Testis (tissue), 3 donors: ENCODE measurements around the gene GCLM. TPM values are rescaled to one million over a fixed set of nuclear protein-coding genes. Genes with fewer than 3 reads are reported as not detected.

Experiments
- DNase-seq: peaks from one replicate; pipeline ENCODE4 v3.0.0-alpha.2; 2019
- H3K27ac ChIP-seq, 2 donors: fragments of 200-600 bp; sonication (generic); one replicate each; pipeline ENCODE4 v1.5.1; 2019
- H3K27me3 ChIP-seq: fragments of 200-600 bp; sonication (generic); one replicate; pipeline ENCODE4 v1.5.1; 2019
- H3K36me3 ChIP-seq: fragments of 200-600 bp; sonication (generic); one replicate; pipeline ENCODE4 v1.5.1; 2017; ENCODE audit warnings: low read depth; ENCODE audit errors: missing control alignments
- H3K4me1 ChIP-seq: fragments of 200-600 bp; sonication (generic); one replicate; pipeline ENCODE4 v1.5.1; 2019
- H3K4me3 ChIP-seq, 2 donors: fragments of 200-600 bp; sonication (generic); one replicate each; pipeline ENCODE4 v1.5.1; 2017 to 2019
- H3K9me3 ChIP-seq: fragments of 200-600 bp; sonication (generic); one replicate; pipeline ENCODE4 v1.5.1; 2017
- POLR2A ChIP-seq: fragments of 450-650 bp; IDR thresholded peaks from one replicate; pipeline ENCODE4 v1.6.1; 2017; ENCODE audit warnings: antibody characterized with exemption, mild to moderate bottlenecking, moderate library complexity
- WGBS, 2 donors: methylation state at CpG; one replicate each; pipeline ENCODE4 v1.1.5; 2018; 5-methylcytosine and 5-hydroxymethylcytosine counted together
- intact Hi-C: fragments of 100-400 bp; cut with DNase I; formaldehyde crosslinking; loops from one replicate; pipeline ENCODE4 v1.15.1; 2023; ENCODE audit warnings: low total_unique reads
- polyA plus RNA-seq: library from polyadenylated mRNA; stranded (reverse); fragments of 350-450 nt; fragmentation: Illumina TruSeq; extraction: RNeasy Lipid Tissue Mini Kit (QIAGEN cat#74804); gene quantifications from one replicate; pipeline ENCODE4 v1.2.3, GENCODE V29; 2014; ENCODE audit warnings: low read depth, low replicate concordance; ENCODE audit not compliant: insufficient read depth
- total RNA-seq, 2 donors: library from RNA; depleted of rRNA; stranded (reverse); fragments of >200 nt; gene quantifications; one replicate each; pipeline ENCODE4 v1.2.3, GENCODE V29; 2016
- TF ChIP-seq, protein P1 (sequence below), 3 experiments: fragments of 450-650 bp in 2 of 3; fragments of 200-600 bp in 1 of 3; sonication (generic) in 1 of 3; IDR thresholded peaks; one replicate each; pipeline ENCODE4 v1.5.1; 2016 to 2019; ENCODE audit warnings: antibody characterized with exemption in 3 of 3, mild to moderate bottlenecking in 2 of 3, moderate library complexity in 1 of 3

GCLM gene
- total and polyA plus RNA-seq, 3 donors from 2014 or later = 4.9 to 11.8 (median 5.2) TPM

DNA sequence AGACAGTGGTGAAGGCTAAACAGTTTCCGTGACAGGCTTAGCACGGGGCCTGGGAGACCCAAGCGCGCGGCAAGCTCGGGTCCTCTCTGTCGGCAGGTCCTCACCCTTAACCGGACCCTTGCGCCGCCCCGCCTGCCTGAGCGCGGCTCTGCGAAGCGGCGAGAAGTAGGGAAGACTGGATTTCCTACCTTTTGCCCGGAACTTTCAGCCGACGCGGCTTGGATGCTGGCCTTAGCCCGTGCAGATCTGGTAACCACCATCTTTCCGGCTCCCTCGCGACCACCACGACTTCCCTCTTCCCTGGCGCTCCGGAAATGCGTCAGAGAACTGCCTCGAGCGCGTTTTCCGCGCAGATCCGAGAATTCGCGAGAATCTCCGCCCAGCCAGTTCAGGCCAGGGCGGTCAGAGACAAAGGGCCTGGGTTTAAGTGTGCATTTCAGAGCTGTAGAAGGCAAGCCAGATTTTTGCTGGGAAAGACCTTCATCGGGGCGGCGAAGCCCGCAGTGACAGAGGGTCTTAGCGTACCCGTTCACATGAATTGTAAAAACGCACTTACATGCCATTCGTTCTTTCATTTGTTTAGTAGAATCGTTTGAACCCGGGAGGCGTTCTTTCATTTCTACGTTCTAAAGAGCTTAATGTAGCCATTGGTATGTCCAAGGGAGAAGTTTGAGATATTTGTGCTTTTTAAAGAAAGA, 30.2 kb downstream of the GCLM start, which contains the start of gene DNTTIP2:
TSS of gene DNTTIP2 (minus strand) at position 318 of the 698 bp plus-strand sequence. CDS start at position 260, 58 bp downstream.
- TF ChIP-seq, protein P1, sequence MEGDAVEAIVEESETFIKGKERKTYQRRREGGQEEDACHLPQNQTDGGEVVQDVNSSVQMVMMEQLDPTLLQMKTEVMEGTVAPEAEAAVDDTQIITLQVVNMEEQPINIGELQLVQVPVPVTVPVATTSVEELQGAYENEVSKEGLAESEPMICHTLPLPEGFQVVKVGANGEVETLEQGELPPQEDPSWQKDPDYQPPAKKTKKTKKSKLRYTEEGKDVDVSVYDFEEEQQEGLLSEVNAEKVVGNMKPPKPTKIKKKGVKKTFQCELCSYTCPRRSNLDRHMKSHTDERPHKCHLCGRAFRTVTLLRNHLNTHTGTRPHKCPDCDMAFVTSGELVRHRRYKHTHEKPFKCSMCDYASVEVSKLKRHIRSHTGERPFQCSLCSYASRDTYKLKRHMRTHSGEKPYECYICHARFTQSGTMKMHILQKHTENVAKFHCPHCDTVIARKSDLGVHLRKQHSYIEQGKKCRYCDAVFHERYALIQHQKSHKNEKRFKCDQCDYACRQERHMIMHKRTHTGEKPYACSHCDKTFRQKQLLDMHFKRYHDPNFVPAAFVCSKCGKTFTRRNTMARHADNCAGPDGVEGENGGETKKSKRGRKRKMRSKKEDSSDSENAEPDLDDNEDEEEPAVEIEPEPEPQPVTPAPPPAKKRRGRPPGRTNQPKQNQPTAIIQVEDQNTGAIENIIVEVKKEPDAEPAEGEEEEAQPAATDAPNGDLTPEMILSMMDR (IDR thresholded peaks at IDR 0.05) = no peak
- TF ChIP-seq POLR2A = peak; percentile 70
- Histone ChIP-seq H3K4me1 (peaks cover 11% of the 10 kb centered on the region), H3K9me3 (no peaks in the 10 kb centered on the region), H3K27me3 (no peaks in the 10 kb centered on the region), H3K36me3 (no peaks in the 10 kb centered on the region), H3K4me3 (peak within 1 kb of the TSS; percentile 90 to 97), H3K27ac (peak within 1 kb of the TSS; percentile 91)
- intact Hi-C loops = no loop called here
- WGBS, 2 donors = 1% methylated on average over 33 to 50 of the region's 50 CpGs
- peak; percentile 97 for DNase-seq

DNA sequence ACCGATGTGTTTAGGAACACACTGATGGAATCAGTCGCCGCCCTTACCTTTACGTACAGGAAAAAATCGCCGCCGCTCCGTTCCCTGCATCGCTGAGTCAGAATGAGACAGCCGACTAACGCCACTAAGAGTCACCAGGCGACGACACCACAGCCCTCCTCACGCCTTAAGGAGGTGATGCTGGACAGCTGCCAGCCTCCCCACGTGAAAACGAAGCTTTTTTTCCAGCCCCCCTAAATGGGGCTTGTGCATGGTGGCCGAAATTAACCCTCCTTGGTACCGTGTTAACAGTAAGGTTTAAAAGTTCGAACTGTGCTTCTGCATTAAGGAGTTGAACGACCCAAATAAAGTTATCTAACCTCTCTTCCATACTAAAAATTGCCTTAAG, 30.7 kb downstream of the GCLM start:
- Histone ChIP-seq H3K27me3 (no peaks in the 10 kb centered on the region), H3K9me3 (no peaks in the 10 kb centered on the region), H3K4me1 (peaks cover 11% of the 10 kb centered on the region), H3K36me3 (no peaks in the 10 kb centered on the region), H3K4me3 (peak overlapping the region; percentile 90 to 97), H3K27ac (peak overlapping the region; percentile 91)
- DNase-seq = peak; percentile 33
- WGBS, 2 donors = 0% methylated on average over 3 to 20 of the region's 20 CpGs
- TF ChIP-seq POLR2A = no peak
- TF ChIP-seq, protein P1 (IDR thresholded peaks at IDR 0.05) = no peak
- intact Hi-C loops = no loop called here

DNA sequence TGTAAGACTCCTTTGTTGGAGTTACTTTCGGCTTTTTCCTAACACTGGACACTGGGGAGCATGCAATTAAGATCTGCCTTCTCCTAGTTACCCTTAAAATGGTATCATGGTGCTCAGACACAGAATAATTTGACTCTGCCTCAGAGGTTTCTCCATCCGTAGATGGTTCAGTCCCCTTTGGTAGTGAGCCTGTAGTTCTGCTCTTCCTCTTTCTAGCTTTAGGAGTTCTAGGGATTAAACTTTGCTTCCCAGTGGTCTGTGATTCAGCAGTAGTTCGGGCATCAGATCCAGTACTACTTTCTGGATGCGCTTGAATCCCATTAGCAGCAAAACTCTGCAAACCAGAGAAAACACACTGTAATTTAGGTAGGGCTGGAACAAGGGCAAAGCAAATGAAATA, 31.7 kb downstream of the GCLM start:
- Histone ChIP-seq H3K4me3 (no peak overlapping the region), H3K9me3 (no peaks in the 10 kb centered on the region), H3K36me3 (no peaks in the 10 kb centered on the region), H3K27ac (no peak overlapping the region), H3K27me3 (no peaks in the 10 kb centered on the region), H3K4me1 (peaks cover 11% of the 10 kb centered on the region)
- WGBS, 2 donors = 56 to 66% methylated on average over 4 of the region's 4 CpGs
- TF ChIP-seq POLR2A = no peak
- TF ChIP-seq, protein P1 (IDR thresholded peaks at IDR 0.05) = no peak
- DNase-seq = no peak
- intact Hi-C loops = no loop called here

DNA sequence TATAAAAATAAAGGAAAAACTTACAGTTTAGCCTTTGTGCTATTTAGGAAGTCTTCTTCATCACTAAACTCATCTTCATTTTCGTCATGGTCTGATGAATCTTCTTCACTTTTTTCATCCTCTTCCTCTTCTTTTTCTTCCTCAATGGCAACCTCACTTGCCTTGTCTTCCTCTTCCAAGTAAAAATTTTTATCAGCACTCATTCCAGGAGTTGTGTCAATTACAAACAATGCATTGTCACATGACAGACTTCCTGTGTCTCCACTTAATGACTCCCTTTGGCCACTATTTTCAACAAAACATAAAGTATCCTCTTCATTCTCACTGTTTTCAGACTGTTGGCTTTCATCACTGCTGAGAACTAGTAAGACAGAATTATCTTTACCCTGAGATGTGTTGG, 33.0 kb downstream of the GCLM start:
- Histone ChIP-seq H3K4me3 (no peak overlapping the region), H3K36me3 (no peaks in the 10 kb centered on the region), H3K9me3 (no peaks in the 10 kb centered on the region), H3K27me3 (no peaks in the 10 kb centered on the region), H3K27ac (no peak overlapping the region), H3K4me1 (peaks cover 11% of the 10 kb centered on the region)
- intact Hi-C loops = no loop called here
- TF ChIP-seq, protein P1 (IDR thresholded peaks at IDR 0.05) = no peak
- no peak for TF ChIP-seq POLR2A
- no peak for DNase-seq
- WGBS, 2 donors = 67 to 69% methylated on average over 1 of the region's 1 CpG
